ENCODE data around the gene ZFAND3. TPM values are rescaled to one million over a fixed set of nuclear protein-coding genes. Genes with fewer than 3 reads are reported as not detected.

The ZFAND3 gene
- total and polyA plus RNA-seq, 10 of the 15 experiments (the other 5 are each of a cell fraction or from before 2014, with no cell fraction given): 0.90 to 34.4 (median 16.3) TPM

DNA sequence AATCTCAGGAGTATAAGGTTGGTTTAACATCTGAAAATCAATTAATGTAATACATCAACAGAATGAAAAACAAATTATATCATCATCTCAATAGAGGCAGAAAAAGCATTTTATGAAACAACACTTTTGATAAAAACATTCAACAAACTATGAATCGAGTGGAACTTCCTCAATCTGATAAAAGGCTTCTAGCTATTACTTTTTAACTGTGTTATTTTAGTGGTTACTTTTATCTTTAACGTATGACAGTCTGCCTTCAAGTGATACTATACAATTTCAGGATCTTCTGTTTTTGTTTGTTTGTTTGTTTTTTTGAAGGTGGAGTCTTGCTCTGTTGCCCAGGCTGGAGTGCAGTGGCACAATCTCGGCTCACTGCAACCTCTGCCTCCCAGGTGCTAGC lies 73.7 kb downstream of the ZFAND3 start:
- intact Hi-C loops (cut with micrococcal nuclease; ENCODE audit: unreplicated experiment): no loop called here

More for the DNA sequence above, 73.7 kb downstream of the ZFAND3 start:
- ChIA-PET CTCF (interaction anchor here (1.6 to 2.2 kb wide), 2 partner anchors 12 to 34 kb away, joined by 8 read pairs; no protein-coding TSS in a partner anchor), RAD21 (ENCODE audit: unreplicated experiment) (interaction anchor here (0.6 to 1.1 kb wide), 3 partner anchors 62 to 118 kb away, joined by 3 read pairs; no protein-coding TSS in a partner anchor), POLR2A (interaction anchor here (0.6 to 0.7 kb wide), 2 partner anchors 12 to 68 kb away, joined by 3 read pairs; no protein-coding TSS in a partner anchor), SMC1A (ENCODE audit: uncharacterized antibody, unreplicated experiment) (interaction anchor here (0.6 to 3.2 kb wide), 9 partner anchors 9 to 118 kb away, joined by 3 to 13 read pairs (median 4); no protein-coding TSS in a partner anchor)
- Histone ChIP-seq H3K4me2 (ENCODE audit: control insufficient read depth, insufficient read depth) (no peak overlapping the region), H3K36me3 (ENCODE audit: control insufficient read depth in 2 of 2, insufficient read depth in 2 of 2, low read length in 1 of 2) (no peaks in the 10 kb centered on the region), H3K79me2 (ENCODE audit: control insufficient read depth, insufficient read depth, low read length) (peaks cover 18% of the 10 kb centered on the region), H3K9ac (ENCODE audit: control insufficient read depth, insufficient read depth, low read length) (no peak overlapping the region), H3K4me3 (no peak overlapping the region), H2AFZ (ENCODE audit: control insufficient read depth, low read depth, low read length) (no peak overlapping the region), H4K20me1 (ENCODE audit: control insufficient read depth, insufficient read depth) (no peaks in the 10 kb centered on the region), H3K9me3 (replicated peaks; ENCODE audit: control insufficient read depth, insufficient read depth, low read length) (peaks cover 1% of the 10 kb centered on the region; the same call in 2 of the 3 replicates), H3K4me1 (ENCODE audit: control insufficient read depth, insufficient read depth, low read length) (peaks cover 10% of the 10 kb centered on the region), H3K27ac (ENCODE audit: control insufficient read depth, insufficient read depth) (no peak overlapping the region), H3K27me3 (replicated peaks in 1 of 2; ENCODE audit: control insufficient read depth in 2 of 2, insufficient read depth in 2 of 2, low read length in 1 of 2) (no peaks in the 10 kb centered on the region)
- no peak for DNase-seq (ENCODE audit: low read depth, low spot score)
- in situ Hi-C loops (cut with MboI): no loop called here
- 14% methylated on average over 3 of the region's 3 CpGs for WGBS (ENCODE audit: insufficient coverage, insufficient replicate concordance, low lambda C conversion rate, missing lambda C conversion rate)
- TF ChIP-seq, protein P1, sequence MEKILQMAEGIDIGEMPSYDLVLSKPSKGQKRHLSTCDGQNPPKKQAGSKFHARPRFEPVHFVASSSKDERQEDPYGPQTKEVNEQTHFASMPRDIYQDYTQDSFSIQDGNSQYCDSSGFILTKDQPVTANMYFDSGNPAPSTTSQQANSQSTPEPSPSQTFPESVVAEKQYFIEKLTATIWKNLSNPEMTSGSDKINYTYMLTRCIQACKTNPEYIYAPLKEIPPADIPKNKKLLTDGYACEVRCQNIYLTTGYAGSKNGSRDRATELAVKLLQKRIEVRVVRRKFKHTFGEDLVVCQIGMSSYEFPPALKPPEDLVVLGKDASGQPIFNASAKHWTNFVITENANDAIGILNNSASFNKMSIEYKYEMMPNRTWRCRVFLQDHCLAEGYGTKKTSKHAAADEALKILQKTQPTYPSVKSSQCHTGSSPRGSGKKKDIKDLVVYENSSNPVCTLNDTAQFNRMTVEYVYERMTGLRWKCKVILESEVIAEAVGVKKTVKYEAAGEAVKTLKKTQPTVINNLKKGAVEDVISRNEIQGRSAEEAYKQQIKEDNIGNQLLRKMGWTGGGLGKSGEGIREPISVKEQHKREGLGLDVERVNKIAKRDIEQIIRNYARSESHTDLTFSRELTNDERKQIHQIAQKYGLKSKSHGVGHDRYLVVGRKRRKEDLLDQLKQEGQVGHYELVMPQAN (conservative IDR thresholded peaks at IDR 0.05): no peak
- no peak for TF ChIP-seq IKZF2 (IDR thresholded peaks at IDR 0.05)
- TF ChIP-seq, protein P2, sequence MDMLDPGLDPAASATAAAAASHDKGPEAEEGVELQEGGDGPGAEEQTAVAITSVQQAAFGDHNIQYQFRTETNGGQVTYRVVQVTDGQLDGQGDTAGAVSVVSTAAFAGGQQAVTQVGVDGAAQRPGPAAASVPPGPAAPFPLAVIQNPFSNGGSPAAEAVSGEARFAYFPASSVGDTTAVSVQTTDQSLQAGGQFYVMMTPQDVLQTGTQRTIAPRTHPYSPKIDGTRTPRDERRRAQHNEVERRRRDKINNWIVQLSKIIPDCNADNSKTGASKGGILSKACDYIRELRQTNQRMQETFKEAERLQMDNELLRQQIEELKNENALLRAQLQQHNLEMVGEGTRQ (IDR thresholded peaks at IDR 0.05; ENCODE audit: borderline replicate concordance, low read depth, low read length): no peak
- TF ChIP-seq, protein P3, sequence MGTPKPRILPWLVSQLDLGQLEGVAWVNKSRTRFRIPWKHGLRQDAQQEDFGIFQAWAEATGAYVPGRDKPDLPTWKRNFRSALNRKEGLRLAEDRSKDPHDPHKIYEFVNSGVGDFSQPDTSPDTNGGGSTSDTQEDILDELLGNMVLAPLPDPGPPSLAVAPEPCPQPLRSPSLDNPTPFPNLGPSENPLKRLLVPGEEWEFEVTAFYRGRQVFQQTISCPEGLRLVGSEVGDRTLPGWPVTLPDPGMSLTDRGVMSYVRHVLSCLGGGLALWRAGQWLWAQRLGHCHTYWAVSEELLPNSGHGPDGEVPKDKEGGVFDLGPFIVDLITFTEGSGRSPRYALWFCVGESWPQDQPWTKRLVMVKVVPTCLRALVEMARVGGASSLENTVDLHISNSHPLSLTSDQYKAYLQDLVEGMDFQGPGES (IDR thresholded peaks at IDR 0.05): no peak
- TF ChIP-seq, protein P4, sequence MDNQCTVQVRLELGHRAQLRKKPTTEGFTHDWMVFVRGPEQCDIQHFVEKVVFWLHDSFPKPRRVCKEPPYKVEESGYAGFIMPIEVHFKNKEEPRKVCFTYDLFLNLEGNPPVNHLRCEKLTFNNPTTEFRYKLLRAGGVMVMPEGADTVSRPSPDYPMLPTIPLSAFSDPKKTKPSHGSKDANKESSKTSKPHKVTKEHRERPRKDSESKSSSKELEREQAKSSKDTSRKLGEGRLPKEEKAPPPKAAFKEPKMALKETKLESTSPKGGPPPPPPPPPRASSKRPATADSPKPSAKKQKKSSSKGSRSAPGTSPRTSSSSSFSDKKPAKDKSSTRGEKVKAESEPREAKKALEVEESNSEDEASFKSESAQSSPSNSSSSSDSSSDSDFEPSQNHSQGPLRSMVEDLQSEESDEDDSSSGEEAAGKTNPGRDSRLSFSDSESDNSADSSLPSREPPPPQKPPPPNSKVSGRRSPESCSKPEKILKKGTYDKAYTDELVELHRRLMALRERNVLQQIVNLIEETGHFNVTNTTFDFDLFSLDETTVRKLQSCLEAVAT (IDR thresholded peaks at IDR 0.05): peak; percentile 44; the same call in 1 of the 2 replicates
- no peak for TF ChIP-seq POU2F2 (IDR thresholded peaks at IDR 0.05; ENCODE audit: borderline replicate concordance, low read depth, low read length)
- no peak for TF ChIP-seq TAF1 (IDR thresholded peaks at IDR 0.05; ENCODE audit: borderline replicate concordance, low read depth, low read length)
- peak; percentile 24; the same call in 2 of the 3 replicates for ATAC-seq
- FAIRE-seq: no peak
- no TSS peak for BruUV-seq (replicated peaks)
